Endodermal cell (in vitro differentiated cells): ENCODE results near the gene ST6GALNAC4. TPM values are rescaled to one million over a fixed set of nuclear protein-coding genes. Genes with fewer than 3 reads are reported as not detected.

Experiments used
- DNase-seq: peaks from one replicate; pipeline ENCODE4 v3.0.0-alpha.2; 2017
- H3K27ac ChIP-seq: 2 replicates; pipeline ENCODE4 v1.5.1; 2013; ENCODE audit warnings: mild to moderate bottlenecking, low read depth, low read length, moderate library complexity
- H3K27me3 ChIP-seq: 2 replicates; pipeline ENCODE4 v1.6.1; 2013; ENCODE audit warnings: mild to moderate bottlenecking, low read length, moderate library complexity; ENCODE audit not compliant: insufficient read depth, control insufficient read depth, poor library complexity, severe bottlenecking
- H3K36me3 ChIP-seq: 2 replicates; pipeline ENCODE4 v1.7.0; 2013; ENCODE audit warnings: mild to moderate bottlenecking, low read length, moderate library complexity; ENCODE audit not compliant: control insufficient read depth, insufficient read depth
- H3K4me1 ChIP-seq: one replicate; pipeline ENCODE4 v1.7.0; 2013; ENCODE audit warnings: low read length; ENCODE audit not compliant: control insufficient read depth, insufficient read depth
- H3K4me3 ChIP-seq: 2 replicates; pipeline ENCODE4 v1.5.1; 2013; ENCODE audit warnings: mild to moderate bottlenecking, low read length, moderate library complexity
- H3K9ac ChIP-seq: 2 replicates; pipeline ENCODE4 v1.6.1; 2013; ENCODE audit warnings: mild to moderate bottlenecking, low read length, moderate library complexity; ENCODE audit not compliant: poor library complexity, severe bottlenecking; ENCODE audit errors: extremely low read depth
- H3K9me3 ChIP-seq: 2 replicates; pipeline ENCODE4 v1.6.1; 2013; ENCODE audit warnings: mild to moderate bottlenecking, low read length, moderate library complexity; ENCODE audit not compliant: control insufficient read depth
- H3K27ac Mint-ChIP-seq: 2 replicates; pipeline ENCODE4 v1.8.0; 2020; ENCODE audit warnings: mixed read lengths
- H3K27me3 Mint-ChIP-seq: 2 replicates; pipeline ENCODE4 v1.8.0; 2021; ENCODE audit warnings: mild to moderate bottlenecking, mixed read lengths; ENCODE audit not compliant: insufficient read depth
- H3K36me3 Mint-ChIP-seq: 2 replicates; pipeline ENCODE4 v1.8.0; 2020; ENCODE audit warnings: low read depth, mixed read lengths
- H3K4me1 Mint-ChIP-seq: 2 replicates; pipeline ENCODE4 v1.8.0; 2020; ENCODE audit warnings: mixed read lengths
- H3K4me3 Mint-ChIP-seq: 2 replicates; pipeline ENCODE4 v1.8.0; 2020; ENCODE audit warnings: mild to moderate bottlenecking, moderate library complexity, mixed read lengths
- H3K9me3 Mint-ChIP-seq: 2 replicates; pipeline ENCODE4 v1.8.0; 2020; ENCODE audit warnings: mild to moderate bottlenecking, mixed read lengths
- WGBS, 2 experiments: methylation state at CpG; one replicate each; pipeline versions ENCODE4 v1.1.5 to v1.1.7; 2013; ENCODE audit warnings: missing lambda C conversion rate in 2 of 2, mixed read lengths in 1 of 2; ENCODE audit not compliant: insufficient coverage in 1 of 2, insufficient read length in 1 of 2; 5-methylcytosine and 5-hydroxymethylcytosine counted together
- total RNA-seq, 2 donors: library from RNA; stranded (reverse); fragmentation: NEBNext Ultra II Directional in 1 of 2; extraction: Animal tissue kit (Norgen Biotek cat#: 25700) in 1 of 2; gene quantifications; 2 replicates in 1 of 2; 3 replicates in 1 of 2; pipeline ENCODE4 v1.2.1, GENCODE V29; 2021
- TF ChIP-seq, protein P1 (sequence below): fragments of 200-600 bp; sonication (generic); conservative IDR thresholded peaks from 2 replicates; pipeline ENCODE4 v1.5.0; 2021; ENCODE audit warnings: antibody characterized with exemption, mild to moderate bottlenecking

Gene ST6GALNAC4
- total RNA-seq, 2 donors from 2014 or later: 8.3 to 12.7 TPM

DNA sequence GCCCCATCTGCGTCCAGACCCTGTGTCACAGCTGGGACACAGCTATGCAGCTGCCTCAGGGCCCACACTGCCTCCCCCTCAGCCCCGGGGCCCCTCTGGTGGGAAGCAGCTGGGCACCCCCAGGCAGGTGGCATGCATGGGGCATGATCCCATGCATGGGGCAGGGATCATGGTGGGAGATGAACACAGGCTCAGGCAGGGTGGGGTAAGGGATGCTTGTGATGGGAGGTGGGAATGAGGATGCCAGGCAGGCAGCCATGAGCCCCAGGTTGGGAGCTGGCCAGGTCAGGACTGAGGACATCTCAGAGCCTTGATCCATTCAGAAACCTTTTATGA is 44.3 kb upstream of the ST6GALNAC4 start:
- Mint-ChIP-seq H3K27me3 (no peaks in the 10 kb centered on the region), H3K9me3 (no peaks in the 10 kb centered on the region), H3K36me3 (peaks cover 15% of the 10 kb centered on the region), H3K27ac (no peak overlapping the region), H3K4me3 (no peak overlapping the region), H3K4me1 (peaks cover 11% of the 10 kb centered on the region)
- DNase-seq: no peak
- TF ChIP-seq, protein P1, sequence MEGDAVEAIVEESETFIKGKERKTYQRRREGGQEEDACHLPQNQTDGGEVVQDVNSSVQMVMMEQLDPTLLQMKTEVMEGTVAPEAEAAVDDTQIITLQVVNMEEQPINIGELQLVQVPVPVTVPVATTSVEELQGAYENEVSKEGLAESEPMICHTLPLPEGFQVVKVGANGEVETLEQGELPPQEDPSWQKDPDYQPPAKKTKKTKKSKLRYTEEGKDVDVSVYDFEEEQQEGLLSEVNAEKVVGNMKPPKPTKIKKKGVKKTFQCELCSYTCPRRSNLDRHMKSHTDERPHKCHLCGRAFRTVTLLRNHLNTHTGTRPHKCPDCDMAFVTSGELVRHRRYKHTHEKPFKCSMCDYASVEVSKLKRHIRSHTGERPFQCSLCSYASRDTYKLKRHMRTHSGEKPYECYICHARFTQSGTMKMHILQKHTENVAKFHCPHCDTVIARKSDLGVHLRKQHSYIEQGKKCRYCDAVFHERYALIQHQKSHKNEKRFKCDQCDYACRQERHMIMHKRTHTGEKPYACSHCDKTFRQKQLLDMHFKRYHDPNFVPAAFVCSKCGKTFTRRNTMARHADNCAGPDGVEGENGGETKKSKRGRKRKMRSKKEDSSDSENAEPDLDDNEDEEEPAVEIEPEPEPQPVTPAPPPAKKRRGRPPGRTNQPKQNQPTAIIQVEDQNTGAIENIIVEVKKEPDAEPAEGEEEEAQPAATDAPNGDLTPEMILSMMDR: no peak
- Histone ChIP-seq H3K9ac (no peak overlapping the region), H3K9me3 (no peaks in the 10 kb centered on the region), H3K36me3 (no peaks in the 10 kb centered on the region), H3K27ac (no peak overlapping the region), H3K27me3 (no peaks in the 10 kb centered on the region), H3K4me3 (no peak overlapping the region), H3K4me1 (no peaks in the 10 kb centered on the region)
- WGBS, 2 experiments: 86% methylated on average over 2 of the region's 2 CpGs; no CpG with 5 or more reads in 1 of the 2 experiments

- H3K36me3 Mint-ChIP-seq: peaks cover 15% of the 10 kb centered on the region
- WGBS, 2 experiments: 90 to 95% methylated on average over 8 to 11 of the region's 11 CpGs
- H3K4me3 ChIP-seq: no peak overlapping the region
- no peak for DNase-seq
- TF ChIP-seq, protein P1: no peak
- H3K9me3 ChIP-seq: no peaks in the 10 kb centered on the region
- peak overlapping the region; percentile 65 for H3K27ac Mint-ChIP-seq
- H3K4me1 ChIP-seq: peaks cover 5% of the 10 kb centered on the region
- no peak overlapping the region for H3K9ac ChIP-seq
- no peaks in the 10 kb centered on the region for H3K36me3 ChIP-seq
- peaks cover 15% of the 10 kb centered on the region for H3K4me1 Mint-ChIP-seq
- no peaks in the 10 kb centered on the region for H3K27me3 ChIP-seq
- peak overlapping the region; percentile 22 for H3K27ac ChIP-seq
- no peak overlapping the region for H3K4me3 Mint-ChIP-seq
- no peaks in the 10 kb centered on the region for H3K9me3 Mint-ChIP-seq
- H3K27me3 Mint-ChIP-seq: no peaks in the 10 kb centered on the region
These were observed 43.7 kb upstream of the ST6GALNAC4 start for GRCh38 chr9:127960410-127961154.

- DNase-seq: no peak
- H3K9me3 ChIP-seq: no peaks in the 10 kb centered on the region
- H3K36me3 ChIP-seq: no peaks in the 10 kb centered on the region
- H3K9me3 Mint-ChIP-seq: no peaks in the 10 kb centered on the region
- WGBS, 2 experiments: 91 to 100% methylated on average over 2 of the region's 2 CpGs
- H3K36me3 Mint-ChIP-seq: peaks cover 15% of the 10 kb centered on the region
- no peaks in the 10 kb centered on the region for H3K27me3 ChIP-seq
- H3K27ac Mint-ChIP-seq: peak overlapping the region; percentile 65
- H3K4me3 Mint-ChIP-seq: no peak overlapping the region
- H3K4me3 ChIP-seq: no peak overlapping the region
- TF ChIP-seq, protein P1: no peak
- H3K9ac ChIP-seq: no peak overlapping the region
- peaks cover 15% of the 10 kb centered on the region for H3K4me1 Mint-ChIP-seq
- peaks cover 5% of the 10 kb centered on the region for H3K4me1 ChIP-seq
- no peak overlapping the region for H3K27ac ChIP-seq
- no peaks in the 10 kb centered on the region for H3K27me3 Mint-ChIP-seq
These were observed 43.1 kb upstream of the ST6GALNAC4 start for GRCh38 chr9:127959841-127960409.
